ENCODE measurements around the gene SLC35G6.

DNA sequence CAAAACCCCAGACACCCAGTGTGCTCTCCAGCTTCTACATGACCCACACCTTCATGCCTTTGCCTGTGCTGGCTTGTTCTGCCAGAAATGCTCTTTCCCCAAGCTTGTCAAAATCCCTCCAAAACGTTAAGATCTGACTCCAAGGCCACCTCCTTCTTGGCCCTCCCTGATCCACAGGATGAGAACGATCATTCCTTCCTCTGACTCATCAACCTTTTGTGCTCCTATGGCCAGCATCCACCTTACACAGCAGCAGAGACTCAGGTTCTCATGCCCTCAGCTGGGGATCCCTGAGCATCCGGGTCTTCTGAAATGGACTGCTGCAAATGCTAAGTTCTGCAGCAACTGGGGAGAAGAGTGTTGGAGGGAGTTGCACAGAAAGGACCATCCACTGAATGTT, 4.8 kb upstream of the SLC35G6 start:
- TF ChIP-seq, protein P1, sequence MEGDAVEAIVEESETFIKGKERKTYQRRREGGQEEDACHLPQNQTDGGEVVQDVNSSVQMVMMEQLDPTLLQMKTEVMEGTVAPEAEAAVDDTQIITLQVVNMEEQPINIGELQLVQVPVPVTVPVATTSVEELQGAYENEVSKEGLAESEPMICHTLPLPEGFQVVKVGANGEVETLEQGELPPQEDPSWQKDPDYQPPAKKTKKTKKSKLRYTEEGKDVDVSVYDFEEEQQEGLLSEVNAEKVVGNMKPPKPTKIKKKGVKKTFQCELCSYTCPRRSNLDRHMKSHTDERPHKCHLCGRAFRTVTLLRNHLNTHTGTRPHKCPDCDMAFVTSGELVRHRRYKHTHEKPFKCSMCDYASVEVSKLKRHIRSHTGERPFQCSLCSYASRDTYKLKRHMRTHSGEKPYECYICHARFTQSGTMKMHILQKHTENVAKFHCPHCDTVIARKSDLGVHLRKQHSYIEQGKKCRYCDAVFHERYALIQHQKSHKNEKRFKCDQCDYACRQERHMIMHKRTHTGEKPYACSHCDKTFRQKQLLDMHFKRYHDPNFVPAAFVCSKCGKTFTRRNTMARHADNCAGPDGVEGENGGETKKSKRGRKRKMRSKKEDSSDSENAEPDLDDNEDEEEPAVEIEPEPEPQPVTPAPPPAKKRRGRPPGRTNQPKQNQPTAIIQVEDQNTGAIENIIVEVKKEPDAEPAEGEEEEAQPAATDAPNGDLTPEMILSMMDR (conservative IDR thresholded peaks at IDR 0.05): no peak
- no peak for TF ChIP-seq ZFX (IDR thresholded peaks at IDR 0.05)
